ENCODE results near the gene LINS1. TPM values are rescaled to one million over a fixed set of nuclear protein-coding genes. Genes with fewer than 3 reads are reported as not detected.

The LINS1 gene
- total RNA-seq, 4 donors from 2014 or later = 16.3 to 32.2 (median 22.8) TPM

GRCh38 chr15:100642213-100642949, 40.4 kb upstream of the LINS1 start:
- DNase-seq (ENCODE audit: low spot score) (no peak), ATAC-seq (ENCODE audit: low FRiP score) (no peak)
- TF ChIP-seq CTCF (IDR thresholded peaks at IDR 0.05) = no peak

GRCh38 chr15:100638177-100638730, 36.3 kb upstream of the LINS1 start:
- no peak for ATAC-seq (ENCODE audit: low FRiP score)
- DNase-seq (ENCODE audit: low spot score) = no peak
- TF ChIP-seq CTCF (IDR thresholded peaks at IDR 0.05) = no peak

GRCh38 chr15:100635406-100636071, 33.6 kb upstream of the LINS1 start:
- DNase-seq (ENCODE audit: low spot score) (no peak), ATAC-seq (ENCODE audit: low FRiP score) (no peak)
- TF ChIP-seq CTCF (IDR thresholded peaks at IDR 0.05) = no peak

GRCh38 chr15:100633763-100634075, 31.7 kb upstream of the LINS1 start:
- DNase-seq (ENCODE audit: low spot score) (no peak), ATAC-seq (ENCODE audit: low FRiP score) (no peak)
- TF ChIP-seq CTCF (IDR thresholded peaks at IDR 0.05) = no peak

- no peak for TF ChIP-seq CTCF (IDR thresholded peaks at IDR 0.05)
- ATAC-seq (ENCODE audit: low FRiP score) = no peak
- no peak for DNase-seq (ENCODE audit: low spot score)
Observed at GRCh38 chr15:100631831-100632230, 29.8 kb upstream of the LINS1 start.

GRCh38 chr15:100628746-100629145, 26.8 kb upstream of the LINS1 start:
- TF ChIP-seq CTCF (IDR thresholded peaks at IDR 0.05) = no peak
- DNase-seq (ENCODE audit: low spot score) = no peak
- peak; percentile 29 for ATAC-seq (ENCODE audit: low FRiP score)

Data from omental fat pad (tissue), 4 donors.